CD4-positive, alpha-beta T cell treated with Interleukin-17A for 1 hour (primary cell): Measurements from ENCODE around the gene ATP6V0C.
A peak's percentile ranks its signal among the peaks of the same experiment; 100 is the strongest.

ENCODE experiments used
- DNase-seq: peaks from one replicate; pipeline ENCODE4 v3.0.0-alpha.2; 2020

The ATP6V0C gene

GRCh38 chr16:2512735-2513404, 882 bp upstream of the ATP6V0C start:
- DNase-seq: peak; percentile 47

- DNase-seq: peak; percentile 60
These were observed 804 bp downstream of the ATP6V0C start for GRCh38 chr16:2514333-2515179.

GRCh38 chr16:2515180-2515851, 1.6 kb downstream of the ATP6V0C start:
- DNase-seq: no peak

- no peak for DNase-seq
These were observed 2.9 kb downstream of the ATP6V0C start for GRCh38 chr16:2516391-2517240.

GRCh38 chr16:2517954-2518605, 4.3 kb downstream of the ATP6V0C start:
- no peak for DNase-seq

- DNase-seq: no peak
These were observed 5.3 kb downstream of the ATP6V0C start for GRCh38 chr16:2518823-2519710.

- DNase-seq: no peak
These were observed 5.9 kb downstream of the ATP6V0C start for GRCh38 chr16:2519711-2520080.

- peak; percentile 91 for DNase-seq
These were observed 6.5 kb downstream of the ATP6V0C start, which contains the start of gene AMDHD2 for GRCh38 chr16:2520097-2520783. Gene AMDHD2 (plus strand): TSS chr16:2520371. CDS start chr16:2520459, 88 bp downstream.

- peak; percentile 88 for DNase-seq
These were observed 7.2 kb downstream of the ATP6V0C start for GRCh38 chr16:2520784-2521531.

- no peak for DNase-seq
These were observed 10.1 kb downstream of the ATP6V0C start for GRCh38 chr16:2523801-2524231.

GRCh38 chr16:2524339-2524938, 10.7 kb downstream of the ATP6V0C start:
- DNase-seq: no peak

- no peak for DNase-seq
These were observed 12.4 kb downstream of the ATP6V0C start for GRCh38 chr16:2526135-2526534.

- DNase-seq: no peak
These were observed 13.5 kb downstream of the ATP6V0C start for GRCh38 chr16:2527071-2527783.

- no peak for DNase-seq
These were observed 14.0 kb downstream of the ATP6V0C start for GRCh38 chr16:2527784-2528100.

- DNase-seq: no peak
These were observed 14.7 kb downstream of the ATP6V0C start for GRCh38 chr16:2528161-2529060.

- DNase-seq: no peak
These were observed 15.5 kb downstream of the ATP6V0C start for GRCh38 chr16:2529061-2529931.
